ENCODE data around the gene STX12.
A peak's percentile ranks its signal among the peaks of the same experiment; 100 is the strongest.
"Not testable (repeated sequence)": the region's sequence is repeated elsewhere in the genome, so short reads cannot be mapped to it uniquely, and the experiment has no call there.

STX12 gene

GRCh38 chr1:27868932-27869718 lies 96.1 kb downstream of the STX12 start:
- peak; percentile 55 for DNase-seq (ENCODE audit: low read depth)

DNA sequence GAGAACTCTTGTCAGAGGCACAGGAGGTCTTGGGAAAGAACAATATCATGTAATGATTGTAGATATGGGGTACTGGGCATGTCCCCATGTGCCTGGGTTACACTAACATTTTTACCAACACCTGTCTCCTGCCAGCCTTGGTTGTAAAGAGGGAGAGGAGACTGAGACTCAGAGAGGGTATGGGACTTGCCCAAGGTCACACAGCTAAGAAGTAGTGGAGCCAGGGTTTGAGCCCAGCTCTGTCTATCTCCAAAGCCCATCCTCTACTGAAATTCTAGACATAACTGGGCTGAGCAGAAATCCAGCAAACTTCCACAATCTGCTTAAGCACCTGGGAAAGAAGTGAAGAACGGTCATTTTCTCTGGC lies 96.7 kb downstream of the STX12 start:
- DNase-seq (ENCODE audit: low read depth): no peak

GRCh38 chr1:27871076-27871475 lies 98.1 kb downstream of the STX12 start:
- not testable (repeated sequence) for DNase-seq (ENCODE audit: low read depth)

- peak; percentile 73 for DNase-seq (ENCODE audit: low read depth)
Measured at GRCh38 chr1:27872059-27872801, 99.2 kb downstream of the STX12 start, which contains the start of gene THEMIS2. Gene THEMIS2, plus strand, starts transcription at chr1:27872544. Its CDS starts 28 bp downstream, at chr1:27872572.

DNA sequence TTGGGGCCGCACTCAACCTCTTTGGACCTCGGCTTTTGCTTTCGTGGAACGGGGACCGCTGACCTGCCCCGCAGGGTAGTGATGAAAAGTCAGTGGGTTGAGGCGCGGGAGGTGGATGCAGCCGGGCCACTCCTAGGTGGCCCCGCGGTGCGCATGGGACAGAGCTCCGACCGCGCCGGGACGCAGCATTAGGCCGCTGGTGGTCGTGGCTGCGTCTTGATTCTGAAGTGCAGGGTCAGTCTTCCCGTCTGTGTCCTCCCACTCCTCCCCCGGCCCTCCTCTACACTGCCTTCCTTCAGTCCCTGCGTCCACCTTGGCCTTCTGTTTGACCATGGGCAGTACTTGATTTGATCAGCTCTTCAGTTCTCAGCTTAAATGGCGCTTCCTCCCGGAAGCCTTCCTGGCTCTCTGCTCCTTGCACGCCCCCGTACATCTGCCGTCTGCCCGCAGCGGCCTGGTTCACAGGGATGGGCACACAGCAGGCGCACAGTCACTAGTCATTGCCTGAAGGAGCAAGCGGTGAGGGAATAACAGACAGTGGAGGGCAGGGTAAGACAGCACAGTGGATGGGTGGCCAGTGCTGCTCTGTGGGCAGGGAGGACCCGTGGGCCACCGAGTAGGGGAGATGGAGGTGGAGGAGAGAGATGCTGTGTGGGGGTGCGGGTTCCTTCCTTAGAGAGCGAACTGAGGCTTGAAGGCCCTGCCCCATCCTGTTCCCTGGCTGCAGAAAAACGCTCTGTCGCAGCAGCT lies 100.0 kb downstream of the STX12 start:
- no peak for DNase-seq (ENCODE audit: low read depth)

DNA sequence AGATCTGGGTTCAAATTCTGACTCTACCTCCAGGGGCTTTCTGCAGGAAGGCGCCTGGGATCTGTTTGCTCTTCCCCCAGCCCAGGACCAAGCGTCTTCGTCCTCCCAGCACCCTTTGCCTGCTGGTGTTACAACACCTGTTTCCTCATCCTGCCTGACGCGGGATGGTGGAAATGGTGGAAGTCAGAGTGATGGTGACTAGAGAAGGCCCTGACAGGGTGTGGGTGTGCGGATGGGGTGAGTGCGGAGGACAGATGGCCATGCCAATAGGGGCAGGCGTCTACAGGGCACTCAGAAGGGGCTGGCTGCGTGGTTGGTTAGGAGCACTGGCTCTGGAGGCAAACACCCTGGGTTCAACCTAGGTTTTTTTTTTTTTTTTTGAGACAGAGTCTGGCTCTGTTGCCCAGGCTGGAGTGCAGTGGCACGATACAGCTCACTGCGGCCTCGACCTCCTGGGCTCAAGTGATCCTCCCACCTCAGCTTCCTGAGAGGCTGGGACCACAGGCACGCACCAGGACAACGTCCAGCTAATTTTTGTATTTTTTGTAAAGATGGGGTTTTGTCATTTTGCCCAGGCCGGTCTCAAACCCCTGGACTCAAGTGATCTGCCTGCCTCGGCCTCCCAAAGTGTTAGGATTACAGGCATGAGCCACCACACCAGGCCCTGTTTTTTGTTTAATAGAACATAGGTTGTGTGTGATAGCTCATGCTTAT lies 100.8 kb downstream of the STX12 start:
- no peak for DNase-seq (ENCODE audit: low read depth)
